Loucy (cell line): ENCODE data around the gene GCH1.
"Not testable (repeated sequence)": the region's sequence is repeated elsewhere in the genome, so short reads cannot be mapped to it uniquely, and the experiment has no call there.

Experiments
- H2AFZ ChIP-seq: fragments of 200-600 bp; sonication (generic); 2 replicates; pipeline ENCODE4 v1.6.0; 2016; ENCODE audit warnings: antibody characterized with exemption, mild to moderate bottlenecking, low read length, moderate library complexity
- H3F3A ChIP-seq: fragments of 200-600 bp; 2 replicates; pipeline ENCODE4 v1.6.0; 2016; ENCODE audit warnings: antibody characterized with exemption, low read depth, mild to moderate bottlenecking
- H3K27me3 ChIP-seq: fragments of 200-600 bp; sonication (generic); 2 replicates; pipeline ENCODE4 v1.6.1; 2014; ENCODE audit warnings: low read length, mild to moderate bottlenecking; ENCODE audit not compliant: insufficient read depth, poor library complexity, severe bottlenecking
- H3K36me3 ChIP-seq: fragments of 200-600 bp; sonication (generic); 2 replicates; pipeline ENCODE4 v1.6.1; 2016; ENCODE audit warnings: low read length; ENCODE audit not compliant: insufficient read depth
- H3K4me1 ChIP-seq: fragments of 200-600 bp; sonication (generic); 2 replicates; pipeline ENCODE4 v1.5.1; 2014; ENCODE audit warnings: low read length, mild to moderate bottlenecking; ENCODE audit not compliant: insufficient read depth, poor library complexity, severe bottlenecking
- H3K4me2 ChIP-seq: fragments of 200-600 bp; sonication (generic); 2 replicates; pipeline ENCODE4 v1.6.0; 2014; ENCODE audit warnings: antibody characterized with exemption, low read length, low read depth, mild to moderate bottlenecking; ENCODE audit not compliant: poor library complexity, severe bottlenecking
- H3K4me3 ChIP-seq: fragments of 200-600 bp; sonication (generic); 2 replicates; pipeline ENCODE4 v1.5.1; 2014; ENCODE audit warnings: low read length, mild to moderate bottlenecking, mixed read lengths; ENCODE audit not compliant: poor library complexity, severe bottlenecking
- H3K79me2 ChIP-seq: fragments of 200-600 bp; sonication (generic); 2 replicates; pipeline ENCODE4 v1.6.1; 2014; ENCODE audit warnings: low read length; ENCODE audit not compliant: insufficient read depth
- H3K9ac ChIP-seq: fragments of 200-600 bp; sonication (generic); 2 replicates; pipeline ENCODE4 v1.6.0; 2014; ENCODE audit warnings: mild to moderate bottlenecking, low read depth, low read length, moderate library complexity; ENCODE audit not compliant: poor library complexity, severe bottlenecking
- H3K9me2 ChIP-seq: fragments of 200-600 bp; sonication (generic); replicated peaks from 2 replicates; pipeline ENCODE4 v1.6.1; 2016; ENCODE audit warnings: low read depth, low read length, mixed read lengths
- H3K9me3 ChIP-seq: fragments of 200-600 bp; sonication (generic); 2 replicates; pipeline ENCODE4 v1.6.1; 2014; ENCODE audit warnings: mild to moderate bottlenecking, antibody characterized with exemption, low read length, low read depth; ENCODE audit not compliant: insufficient read depth
- H4K20me1 ChIP-seq: fragments of 200-600 bp; sonication (generic); 2 replicates; pipeline ENCODE4 v1.6.0; 2014; ENCODE audit warnings: antibody characterized with exemption, low read length, mild to moderate bottlenecking; ENCODE audit not compliant: insufficient read depth, poor library complexity, severe bottlenecking
- EZH2phosphoT487 ChIP-seq: fragments of 200-600 bp; IDR thresholded peaks from 2 replicates; pipeline ENCODE4 v1.6.1; 2018; ENCODE audit warnings: antibody characterized with exemption, mild to moderate bottlenecking, moderate library complexity, borderline replicate concordance
- TF ChIP-seq, protein P1 (sequence below): fragments of 200-600 bp; sonication (generic); conservative IDR thresholded peaks from 2 replicates; pipeline ENCODE4 v1.5.1; 2014; ENCODE audit warnings: mild to moderate bottlenecking, antibody characterized with exemption, low read length

Gene GCH1

DNA sequence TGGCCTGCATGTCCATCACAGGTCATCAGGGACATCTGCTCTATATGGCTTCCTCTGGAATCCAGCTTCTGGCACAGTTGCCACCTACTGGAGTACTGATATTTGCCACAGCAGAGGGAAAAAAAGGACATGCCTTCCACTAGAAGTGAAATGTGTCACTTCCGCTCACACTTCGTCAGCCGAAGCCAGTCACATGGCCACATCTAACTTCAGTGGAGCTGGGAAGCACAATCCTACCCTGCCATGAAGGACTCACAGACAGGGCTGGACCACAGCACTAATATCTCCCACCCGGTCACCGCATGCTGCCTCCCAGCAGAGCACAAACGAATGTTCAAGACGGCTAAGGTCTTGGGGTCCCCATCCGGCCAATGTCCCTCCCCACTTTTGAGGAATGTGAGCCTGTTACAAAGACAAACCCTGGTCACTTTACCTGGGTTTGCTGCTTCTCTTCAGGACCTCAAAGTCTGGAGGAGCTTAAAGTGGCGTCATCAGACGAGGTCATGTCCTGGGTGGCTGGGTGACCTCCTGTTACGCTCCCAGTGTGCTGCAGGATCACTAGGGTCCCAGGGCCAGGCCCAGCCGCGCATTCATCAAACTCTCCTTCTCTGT is 98.6 kb downstream of the GCH1 start:
- Histone ChIP-seq H3K9ac (no peak overlapping the region), H3K79me2 (no peaks in the 10 kb centered on the region), H3K9me3 (no peaks in the 10 kb centered on the region), H3K9me2 (no peaks in the 10 kb centered on the region), H3K4me2 (no peak overlapping the region), H3K36me3 (no peaks in the 10 kb centered on the region), H2AFZ (no peak overlapping the region), H3K4me1 (no peaks in the 10 kb centered on the region), H3K4me3 (no peak overlapping the region), H3F3A (no peaks in the 10 kb centered on the region), H4K20me1 (no peaks in the 10 kb centered on the region), H3K27me3 (no peaks in the 10 kb centered on the region)
- no peak for TF ChIP-seq EZH2phosphoT487
- TF ChIP-seq, protein P1, sequence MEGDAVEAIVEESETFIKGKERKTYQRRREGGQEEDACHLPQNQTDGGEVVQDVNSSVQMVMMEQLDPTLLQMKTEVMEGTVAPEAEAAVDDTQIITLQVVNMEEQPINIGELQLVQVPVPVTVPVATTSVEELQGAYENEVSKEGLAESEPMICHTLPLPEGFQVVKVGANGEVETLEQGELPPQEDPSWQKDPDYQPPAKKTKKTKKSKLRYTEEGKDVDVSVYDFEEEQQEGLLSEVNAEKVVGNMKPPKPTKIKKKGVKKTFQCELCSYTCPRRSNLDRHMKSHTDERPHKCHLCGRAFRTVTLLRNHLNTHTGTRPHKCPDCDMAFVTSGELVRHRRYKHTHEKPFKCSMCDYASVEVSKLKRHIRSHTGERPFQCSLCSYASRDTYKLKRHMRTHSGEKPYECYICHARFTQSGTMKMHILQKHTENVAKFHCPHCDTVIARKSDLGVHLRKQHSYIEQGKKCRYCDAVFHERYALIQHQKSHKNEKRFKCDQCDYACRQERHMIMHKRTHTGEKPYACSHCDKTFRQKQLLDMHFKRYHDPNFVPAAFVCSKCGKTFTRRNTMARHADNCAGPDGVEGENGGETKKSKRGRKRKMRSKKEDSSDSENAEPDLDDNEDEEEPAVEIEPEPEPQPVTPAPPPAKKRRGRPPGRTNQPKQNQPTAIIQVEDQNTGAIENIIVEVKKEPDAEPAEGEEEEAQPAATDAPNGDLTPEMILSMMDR: no peak

GRCh38 chr14:54803396-54803795 is 99.2 kb downstream of the GCH1 start:
- Histone ChIP-seq H3K4me2 (no peak overlapping the region), H3K79me2 (no peaks in the 10 kb centered on the region), H3K4me1 (no peaks in the 10 kb centered on the region), H3K4me3 (no peak overlapping the region), H2AFZ (no peak overlapping the region), H4K20me1 (no peaks in the 10 kb centered on the region), H3K27me3 (no peaks in the 10 kb centered on the region), H3K9me3 (no peaks in the 10 kb centered on the region), H3K9me2 (no peaks in the 10 kb centered on the region), H3K36me3 (no peaks in the 10 kb centered on the region), H3K9ac (no peak overlapping the region), H3F3A (no peaks in the 10 kb centered on the region)
- no peak for TF ChIP-seq EZH2phosphoT487
- TF ChIP-seq, protein P1: no peak

DNA sequence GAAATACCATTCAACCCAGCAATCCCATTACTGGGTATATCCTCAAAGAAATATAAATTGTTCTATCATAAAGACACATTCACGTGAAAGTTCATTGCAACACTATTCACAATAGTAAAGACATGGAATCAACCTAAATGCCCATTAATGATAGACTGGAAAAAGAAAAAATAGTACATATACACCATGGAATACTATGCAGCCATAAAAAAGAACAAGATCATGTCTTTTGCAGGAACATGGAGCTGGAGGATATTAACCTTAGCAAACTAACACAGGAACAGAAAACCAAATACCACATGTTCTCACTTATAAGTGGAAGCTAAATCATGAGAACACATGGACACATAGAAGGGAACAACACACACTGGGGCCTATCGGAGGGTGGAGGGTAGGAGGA is 101.1 kb downstream of the GCH1 start:
- H3K4me2 ChIP-seq, H3K4me3 ChIP-seq, H3K4me1 ChIP-seq, H3K79me2 ChIP-seq, H3K9me2 ChIP-seq, H3F3A ChIP-seq, H4K20me1 ChIP-seq, H2AFZ ChIP-seq, H3K9ac ChIP-seq, H3K9me3 ChIP-seq, H3K27me3 ChIP-seq, H3K36me3 ChIP-seq: not testable (repeated sequence)

DNA sequence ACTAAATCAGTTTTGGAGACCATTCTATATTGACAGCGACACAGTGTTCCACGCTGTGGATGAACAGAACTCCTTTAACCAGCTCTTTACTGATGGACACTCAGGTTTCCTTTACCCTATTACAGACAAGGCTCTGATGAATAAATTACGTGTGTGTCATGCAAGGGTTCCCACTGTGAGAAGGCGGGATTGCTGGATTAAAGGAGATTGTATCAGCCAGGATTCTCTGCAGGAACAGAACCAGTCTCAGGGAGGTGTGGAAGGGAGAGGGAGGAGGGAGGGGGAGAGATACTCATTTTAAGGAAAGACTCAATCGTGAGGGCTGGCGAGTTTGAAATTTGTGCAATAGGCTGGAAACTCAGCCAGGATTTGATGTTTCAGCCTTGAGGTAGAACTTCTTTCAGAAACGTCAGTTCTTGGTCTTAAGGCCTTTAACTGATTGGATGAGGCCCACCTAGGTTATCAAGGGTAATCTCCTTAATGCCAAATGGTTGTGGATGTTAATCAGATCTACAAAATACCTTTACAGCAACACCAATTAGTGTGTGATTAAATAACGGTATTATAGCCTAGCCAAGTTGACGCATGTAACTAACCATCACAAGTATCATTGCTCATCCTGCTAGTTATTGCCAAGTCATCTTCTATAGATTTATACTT is 104.0 kb downstream of the GCH1 start:
- H3K9ac ChIP-seq: no peak overlapping the region
- H2AFZ ChIP-seq: no peak overlapping the region
- no peaks in the 10 kb centered on the region for H3K36me3 ChIP-seq
- no peaks in the 10 kb centered on the region for H3K4me1 ChIP-seq
- no peaks in the 10 kb centered on the region for H3K9me3 ChIP-seq
- no peak overlapping the region for H3K4me3 ChIP-seq
- no peaks in the 10 kb centered on the region for H3K9me2 ChIP-seq
- H4K20me1 ChIP-seq: no peaks in the 10 kb centered on the region
- no peaks in the 10 kb centered on the region for H3K27me3 ChIP-seq
- no peak overlapping the region for H3K4me2 ChIP-seq
- H3F3A ChIP-seq: no peaks in the 10 kb centered on the region
- TF ChIP-seq, protein P1: no peak
- TF ChIP-seq EZH2phosphoT487: no peak
- H3K79me2 ChIP-seq: no peaks in the 10 kb centered on the region
